Measurements from ENCODE around the gene RAB31. TPM values are rescaled to one million over a fixed set of nuclear protein-coding genes. Genes with fewer than 3 reads are reported as not detected.

RAB31 gene
- total RNA-seq, 6 donors from 2014 or later: 40.3 to 128 (median 95.8) TPM

DNA sequence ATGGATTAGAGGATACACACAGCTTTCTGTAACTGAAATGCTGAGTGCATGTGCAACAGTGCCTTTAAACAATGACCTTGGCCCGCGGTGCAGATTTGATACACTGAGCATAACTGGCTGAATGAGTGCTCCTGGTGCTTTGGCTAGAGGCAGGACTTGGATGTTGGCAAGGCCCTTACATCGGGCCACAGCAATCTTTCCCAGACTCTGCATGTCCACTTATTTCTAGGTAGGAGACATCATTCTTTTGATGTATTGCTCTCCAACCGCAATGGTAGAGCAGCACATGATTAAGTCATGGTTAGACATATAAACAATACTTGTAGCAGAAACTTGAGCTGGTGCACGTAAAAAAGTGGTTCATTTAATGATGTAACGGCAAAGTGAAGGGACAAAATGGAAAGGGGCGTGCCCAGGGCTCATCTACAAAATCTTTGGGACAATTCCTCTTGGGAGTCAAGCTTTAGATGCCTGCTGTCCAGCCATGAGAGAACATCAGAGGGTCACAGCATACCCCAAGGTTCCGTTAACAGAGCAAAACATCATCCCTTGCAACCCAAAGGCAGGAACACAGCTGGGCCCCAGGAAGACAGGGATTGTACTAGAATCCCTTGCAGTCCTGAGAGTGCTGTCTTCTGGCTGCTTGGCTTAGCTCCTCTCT, 43.4 kb downstream of the RAB31 start:
- H3K27ac ChIP-seq: no peak overlapping the region
- no peak for DNase-seq
- H3K4me1 ChIP-seq: peaks cover 0 to 16% (median 8%) of the 10 kb centered on the region in 4 donors
- H3K36me3 ChIP-seq: no peaks in the 10 kb centered on the region
- 92% methylated on average over 8 of the region's 8 CpGs for WGBS, 2 donors
- H3K27me3 ChIP-seq: no peaks in the 10 kb centered on the region
- ATAC-seq (ENCODE audit: low FRiP score in 2 of 2): no peak
- no peak for TF ChIP-seq POLR2AphosphoS5 (IDR thresholded peaks at IDR 0.05)
- TF ChIP-seq, protein P1, sequence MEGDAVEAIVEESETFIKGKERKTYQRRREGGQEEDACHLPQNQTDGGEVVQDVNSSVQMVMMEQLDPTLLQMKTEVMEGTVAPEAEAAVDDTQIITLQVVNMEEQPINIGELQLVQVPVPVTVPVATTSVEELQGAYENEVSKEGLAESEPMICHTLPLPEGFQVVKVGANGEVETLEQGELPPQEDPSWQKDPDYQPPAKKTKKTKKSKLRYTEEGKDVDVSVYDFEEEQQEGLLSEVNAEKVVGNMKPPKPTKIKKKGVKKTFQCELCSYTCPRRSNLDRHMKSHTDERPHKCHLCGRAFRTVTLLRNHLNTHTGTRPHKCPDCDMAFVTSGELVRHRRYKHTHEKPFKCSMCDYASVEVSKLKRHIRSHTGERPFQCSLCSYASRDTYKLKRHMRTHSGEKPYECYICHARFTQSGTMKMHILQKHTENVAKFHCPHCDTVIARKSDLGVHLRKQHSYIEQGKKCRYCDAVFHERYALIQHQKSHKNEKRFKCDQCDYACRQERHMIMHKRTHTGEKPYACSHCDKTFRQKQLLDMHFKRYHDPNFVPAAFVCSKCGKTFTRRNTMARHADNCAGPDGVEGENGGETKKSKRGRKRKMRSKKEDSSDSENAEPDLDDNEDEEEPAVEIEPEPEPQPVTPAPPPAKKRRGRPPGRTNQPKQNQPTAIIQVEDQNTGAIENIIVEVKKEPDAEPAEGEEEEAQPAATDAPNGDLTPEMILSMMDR (IDR thresholded peaks at IDR 0.05): no peak
- no peak for TF ChIP-seq POLR2A (IDR thresholded peaks at IDR 0.05)
- TF ChIP-seq EP300 (IDR thresholded peaks at IDR 0.05): no peak
- H3K4me3 ChIP-seq: no peak overlapping the region
- no peaks in the 10 kb centered on the region for H3K9me3 ChIP-seq

DNA sequence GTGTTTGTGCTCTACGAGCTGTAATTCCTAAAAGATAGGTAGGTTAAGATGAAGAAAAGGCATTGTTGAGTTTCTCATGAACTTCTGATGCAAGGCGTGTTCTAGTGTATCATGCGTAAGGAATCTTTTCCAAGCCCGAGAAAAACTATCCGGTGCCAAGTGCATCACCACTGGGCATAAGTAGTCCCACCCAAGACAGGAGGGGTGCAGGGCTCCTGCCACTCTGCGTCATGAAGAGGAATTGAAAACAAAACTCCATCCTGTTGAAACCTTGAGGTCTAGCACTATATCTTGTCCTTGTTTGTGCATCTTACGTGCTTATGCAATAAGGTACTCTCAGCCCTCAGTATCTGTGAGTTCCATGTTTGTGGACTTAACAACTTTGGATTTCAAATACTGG, 45.7 kb downstream of the RAB31 start:
- no peak overlapping the region for H3K27ac ChIP-seq
- no peak for DNase-seq
- peaks cover 0 to 20% (median 10%) of the 10 kb centered on the region in 4 donors for H3K4me1 ChIP-seq
- TF ChIP-seq, protein P1 (IDR thresholded peaks at IDR 0.05): no peak
- no peak for TF ChIP-seq POLR2AphosphoS5 (IDR thresholded peaks at IDR 0.05)
- WGBS, 2 donors: 83 to 86% methylated on average over 7 of the region's 7 CpGs
- H3K27me3 ChIP-seq: no peaks in the 10 kb centered on the region
- no peaks in the 10 kb centered on the region for H3K36me3 ChIP-seq
- no peak overlapping the region for H3K4me3 ChIP-seq
- no peak for ATAC-seq (ENCODE audit: low FRiP score in 2 of 2)
- H3K9me3 ChIP-seq: no peaks in the 10 kb centered on the region

DNA sequence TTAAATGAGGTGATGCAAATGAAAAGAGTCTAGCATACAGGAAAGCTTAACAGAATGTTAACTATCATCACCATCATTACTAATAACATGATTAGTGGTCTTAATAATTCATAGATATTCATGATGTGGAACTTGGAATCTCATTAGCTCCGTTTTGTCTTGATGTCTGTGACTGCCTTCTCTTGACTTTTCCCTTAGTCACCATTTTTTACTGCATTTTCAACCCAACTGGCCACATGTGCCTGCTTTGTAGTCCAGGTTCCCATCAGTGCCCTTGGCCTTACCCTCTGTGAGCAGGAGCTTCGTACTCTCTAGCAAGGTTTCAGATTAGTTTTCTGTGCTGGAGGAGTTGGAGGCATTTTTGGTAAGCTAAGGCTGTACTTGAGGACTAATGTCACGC, 47.0 kb downstream of the RAB31 start:
- no peak for DNase-seq
- Histone ChIP-seq H3K27ac (no peak overlapping the region), H3K36me3 (no peaks in the 10 kb centered on the region), H3K9me3 (no peaks in the 10 kb centered on the region), H3K4me3 (no peak overlapping the region), H3K27me3 (no peaks in the 10 kb centered on the region), H3K4me1 (peaks cover 0 to 12% (median 7%) of the 10 kb centered on the region in 4 donors)
- ATAC-seq (ENCODE audit: low FRiP score in 2 of 2): no peak
- 81 to 92% methylated on average over 3 of the region's 3 CpGs for WGBS, 2 donors
- TF ChIP-seq POLR2A (IDR thresholded peaks at IDR 0.05) (no peak), EP300 (IDR thresholded peaks at IDR 0.05) (no peak), POLR2AphosphoS5 (IDR thresholded peaks at IDR 0.05) (no peak)
- TF ChIP-seq, protein P1 (IDR thresholded peaks at IDR 0.05): no peak

DNA sequence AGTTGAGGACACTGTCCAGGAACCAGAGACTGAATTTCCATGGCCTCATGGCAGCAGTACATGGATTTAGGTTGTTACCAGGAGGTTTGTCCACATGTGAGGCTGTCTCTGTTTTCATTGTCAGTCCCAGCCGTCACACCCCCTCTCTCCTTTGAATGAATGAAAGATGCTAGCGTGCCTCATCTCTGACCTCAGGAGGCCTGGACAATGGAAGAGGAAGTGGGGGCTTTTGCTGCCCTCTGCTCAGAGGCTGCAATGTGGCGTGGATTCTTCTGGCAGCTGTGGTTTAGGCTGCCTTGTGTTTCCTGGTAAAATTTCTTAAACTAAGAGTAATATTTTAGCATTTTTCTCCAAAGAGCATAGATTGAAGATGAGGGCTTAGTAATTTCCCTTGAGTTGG, 47.5 kb downstream of the RAB31 start:
- Histone ChIP-seq H3K4me1 (peaks cover 0 to 8% (median 7%) of the 10 kb centered on the region in 4 donors), H3K27ac (peak overlapping the region in 1 of 4 donors; percentile 30), H3K9me3 (no peaks in the 10 kb centered on the region), H3K4me3 (no peak overlapping the region), H3K36me3 (no peaks in the 10 kb centered on the region), H3K27me3 (no peaks in the 10 kb centered on the region)
- ATAC-seq (ENCODE audit: low FRiP score in 2 of 2): peak in 1 of 2 donors; percentile 60
- WGBS, 2 donors: 36 to 67% methylated on average over 3 of the region's 3 CpGs
- TF ChIP-seq, protein P1 (IDR thresholded peaks at IDR 0.05): no peak
- TF ChIP-seq EP300 (IDR thresholded peaks at IDR 0.05) (peak in 1 of 4 donors; percentile 38), POLR2A (IDR thresholded peaks at IDR 0.05) (no peak), POLR2AphosphoS5 (IDR thresholded peaks at IDR 0.05) (no peak)
- peak in 1 of 2 donors; percentile 45 for DNase-seq

All from upper lobe of left lung (tissue), 6 donors.